Measurements from ENCODE around the gene EIF4E3. TPM values are rescaled to one million over a fixed set of nuclear protein-coding genes. Genes with fewer than 3 reads are reported as not detected.

The EIF4E3 gene
- total RNA-seq, 4 donors from 2014 or later, result 20.6 to 40.8 (median 23.9) TPM

- no peaks in the 10 kb centered on the region for H3K36me3 ChIP-seq
- no peak overlapping the region for H3K4me3 ChIP-seq
- H3K4me1 ChIP-seq, result no peaks in the 10 kb centered on the region
- no peaks in the 10 kb centered on the region for H3K9me3 ChIP-seq
- no peak for DNase-seq
- no peak overlapping the region for H3K27ac ChIP-seq
- no peaks in the 10 kb centered on the region for H3K27me3 ChIP-seq
- no peak for TF ChIP-seq POLR2A (IDR thresholded peaks at IDR 0.05)
- TF ChIP-seq CTCF (IDR thresholded peaks at IDR 0.05), result no peak
Measured at GRCh38 chr3:71647751-71648150, 77.5 kb downstream of the EIF4E3 start.

DNA sequence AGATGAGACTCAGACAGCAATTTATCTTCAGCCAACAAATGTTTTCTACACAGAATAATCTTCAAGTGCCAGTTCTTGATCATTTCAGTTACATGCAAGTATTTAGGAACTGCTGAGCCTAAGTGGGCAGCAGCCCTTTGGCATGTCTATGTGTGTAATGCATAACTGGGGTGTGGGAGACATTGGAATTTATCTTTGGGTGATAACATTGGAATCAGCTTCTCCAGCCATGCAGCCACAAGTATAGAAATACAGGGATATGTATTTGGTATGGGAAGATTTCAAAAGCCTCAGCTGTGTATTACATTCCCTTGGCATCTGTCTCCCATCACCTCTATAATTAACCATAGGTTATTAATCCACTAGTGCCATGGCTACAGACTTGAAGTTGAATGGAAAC is 78.2 kb downstream of the EIF4E3 start:
- Histone ChIP-seq H3K27ac (no peak overlapping the region), H3K9me3 (no peaks in the 10 kb centered on the region), H3K36me3 (no peaks in the 10 kb centered on the region), H3K4me3 (no peak overlapping the region), H3K4me1 (no peaks in the 10 kb centered on the region), H3K27me3 (no peaks in the 10 kb centered on the region)
- DNase-seq, result no peak
- TF ChIP-seq POLR2A (IDR thresholded peaks at IDR 0.05) (no peak), CTCF (IDR thresholded peaks at IDR 0.05) (no peak)

DNA sequence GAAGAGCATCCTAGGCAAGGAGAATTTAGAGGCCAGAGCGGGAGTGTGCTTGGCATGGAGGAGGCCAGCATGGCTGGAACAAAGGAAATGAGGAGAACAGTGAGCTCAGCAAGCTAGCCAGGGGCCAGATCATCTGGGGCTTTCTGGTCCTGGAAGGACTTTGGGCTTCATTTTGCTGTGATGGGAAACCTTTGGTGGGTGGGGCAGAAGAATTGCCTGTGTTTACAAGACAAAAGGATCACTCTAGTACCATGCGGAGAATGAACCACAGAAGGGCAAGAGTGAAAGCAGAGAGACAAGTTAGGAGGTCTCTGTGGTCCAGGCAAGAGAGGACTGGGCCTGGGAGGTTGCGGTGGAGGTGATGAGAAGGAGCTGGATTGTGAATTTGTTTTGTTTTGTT is 80.1 kb downstream of the EIF4E3 start:
- H3K36me3 ChIP-seq, result no peaks in the 10 kb centered on the region
- no peaks in the 10 kb centered on the region for H3K4me1 ChIP-seq
- H3K4me3 ChIP-seq, result no peak overlapping the region
- no peak for DNase-seq
- no peak overlapping the region for H3K27ac ChIP-seq
- no peaks in the 10 kb centered on the region for H3K27me3 ChIP-seq
- H3K9me3 ChIP-seq, result no peaks in the 10 kb centered on the region
- TF ChIP-seq POLR2A (IDR thresholded peaks at IDR 0.05), result no peak
- no peak for TF ChIP-seq CTCF (IDR thresholded peaks at IDR 0.05)

DNA sequence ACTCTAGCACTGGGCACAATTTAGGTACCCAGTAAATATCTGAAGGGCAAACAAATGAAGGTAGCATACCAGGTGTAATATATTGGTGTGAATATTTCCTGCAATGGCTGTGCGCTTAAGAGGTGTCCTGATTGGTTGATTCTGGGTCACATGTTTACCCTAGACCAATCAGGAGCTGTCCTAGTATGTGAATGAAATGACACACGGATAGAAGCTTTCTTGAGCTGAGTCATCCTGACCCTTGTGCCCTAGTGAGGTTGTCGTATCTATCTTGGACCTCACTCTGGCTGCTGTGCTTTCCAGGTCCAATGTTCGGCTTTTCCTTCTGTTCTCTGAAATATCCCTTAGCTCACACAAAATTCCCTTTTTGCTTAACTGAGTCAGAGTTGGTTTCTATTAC is 83.5 kb downstream of the EIF4E3 start:
- no peak for TF ChIP-seq CTCF (IDR thresholded peaks at IDR 0.05)
- TF ChIP-seq POLR2A (IDR thresholded peaks at IDR 0.05), result no peak
- no peaks in the 10 kb centered on the region for H3K9me3 ChIP-seq
- no peak overlapping the region for H3K4me3 ChIP-seq
- peak in 1 of 3 donors; percentile 74 for DNase-seq
- no peaks in the 10 kb centered on the region for H3K27me3 ChIP-seq
- no peaks in the 10 kb centered on the region for H3K4me1 ChIP-seq
- no peaks in the 10 kb centered on the region for H3K36me3 ChIP-seq
- H3K27ac ChIP-seq, result peak overlapping the region in 1 of 4 donors; percentile 14

DNA sequence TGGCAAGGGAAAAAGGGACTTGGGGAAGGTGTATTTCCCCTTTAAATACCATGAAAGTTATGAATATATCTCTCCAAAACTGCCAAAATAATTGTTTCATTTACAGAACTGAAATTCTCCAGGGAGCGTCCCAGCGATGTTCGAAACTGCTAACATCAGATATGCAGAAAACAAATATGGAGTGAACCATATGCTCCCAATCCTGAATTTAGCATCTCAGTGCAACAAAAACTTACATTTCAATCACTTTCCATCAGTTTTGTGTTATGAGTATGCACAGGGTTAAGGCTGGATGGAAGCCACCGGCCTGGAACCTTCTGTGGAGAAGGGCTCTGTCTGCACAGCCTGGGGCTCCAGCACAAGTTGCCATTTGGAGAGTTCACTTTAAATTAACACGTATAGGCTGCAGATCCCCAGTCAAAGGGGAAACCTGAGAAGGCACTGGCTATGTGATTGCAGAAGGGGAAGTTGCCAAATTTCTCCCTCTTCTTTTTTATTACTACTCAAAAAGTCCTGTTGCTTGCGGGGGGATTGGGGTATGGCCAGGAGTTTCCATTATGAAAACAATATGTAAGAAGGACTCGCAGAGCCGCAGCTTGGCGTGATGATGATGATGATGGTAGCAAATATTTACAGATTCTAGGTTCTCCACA is 84.7 kb downstream of the EIF4E3 start:
- Histone ChIP-seq H3K36me3 (no peaks in the 10 kb centered on the region), H3K4me3 (no peak overlapping the region), H3K27ac (no peak overlapping the region), H3K4me1 (no peaks in the 10 kb centered on the region), H3K9me3 (no peaks in the 10 kb centered on the region), H3K27me3 (no peaks in the 10 kb centered on the region)
- no peak for TF ChIP-seq POLR2A (IDR thresholded peaks at IDR 0.05)
- TF ChIP-seq CTCF (IDR thresholded peaks at IDR 0.05), result no peak
- DNase-seq, result no peak

GRCh38 chr3:71636482-71636881 is 88.7 kb downstream of the EIF4E3 start:
- no peaks in the 10 kb centered on the region for H3K36me3 ChIP-seq
- H3K4me3 ChIP-seq, result no peak overlapping the region
- H3K4me1 ChIP-seq, result no peaks in the 10 kb centered on the region
- no peak for DNase-seq
- H3K27ac ChIP-seq, result no peak overlapping the region
- TF ChIP-seq POLR2A (IDR thresholded peaks at IDR 0.05), result no peak
- TF ChIP-seq CTCF (IDR thresholded peaks at IDR 0.05), result no peak
- no peaks in the 10 kb centered on the region for H3K9me3 ChIP-seq
- H3K27me3 ChIP-seq, result no peaks in the 10 kb centered on the region
